Adrenal gland (tissue), 5 donors: ENCODE results near the gene MTHFD1L.

Source experiments
- CTCF ChIP-seq, 6 experiments: fragments of 450-650 bp in 4 of 6; fragments of 200-600 bp in 2 of 6; sonication (generic) in 1 of 6; IDR thresholded peaks; 1 replicate in 5 of 6; 2 replicates in 1 of 6; pipeline versions ENCODE4 v1.5.1 to v1.8.0; 2016 to 2021; ENCODE audit warnings: antibody characterized with exemption in 6 of 6, mild to moderate bottlenecking in 2 of 6, moderate library complexity in 1 of 6
- POLR2A ChIP-seq, 2 donors: fragments of 450-650 bp; IDR thresholded peaks; one replicate each; pipeline ENCODE4 v1.6.1; 2017; ENCODE audit warnings: antibody characterized with exemption in 2 of 2, mild to moderate bottlenecking in 2 of 2, moderate library complexity in 1 of 2
- donor health status: DM: no; HTN: no; CAD: no.

DNA sequence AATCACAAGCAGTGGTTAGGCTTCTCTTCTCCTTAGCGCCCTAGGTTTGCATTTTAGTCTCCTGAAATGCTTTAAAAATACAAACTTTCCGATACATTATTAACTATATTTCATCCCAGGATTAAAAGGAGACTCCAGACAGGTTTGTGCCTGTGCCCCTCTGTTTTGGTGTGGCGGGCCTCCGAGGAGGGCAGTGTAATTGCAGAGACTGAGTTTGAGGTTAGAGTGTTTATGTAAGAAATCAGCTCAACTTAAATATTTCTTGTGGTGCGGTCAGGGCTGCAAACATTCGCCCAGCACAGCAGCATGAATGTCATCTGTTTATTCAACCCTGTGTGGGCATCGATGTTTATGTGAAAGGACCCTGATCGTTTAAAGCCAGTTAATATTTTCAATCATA, 243.9 kb downstream of the MTHFD1L start:
- TF ChIP-seq POLR2A (IDR thresholded peaks at IDR 0.05), result no peak
- TF ChIP-seq CTCF (IDR thresholded peaks at IDR 0.05), result no peak
